H1 (cell line): ENCODE measurements around the gene INPP5A. TPM values are rescaled to one million over a fixed set of nuclear protein-coding genes. Genes with fewer than 3 reads are reported as not detected.

Experiments used
- CHD2 ChIP-seq: IDR thresholded peaks from 2 replicates; pipeline ENCODE4 v1.6.1; 2012; ENCODE audit warnings: low read length, improper control_type of control experiment
- RAD21 ChIP-seq, 2 experiments: IDR thresholded peaks in 1 of 2; conservative IDR thresholded peaks in 1 of 2; 2 replicates each; pipeline ENCODE4 v1.6.1; 2011; ENCODE audit warnings: low read depth in 2 of 2, low read length in 2 of 2, improper control_type of control experiment in 1 of 2, inconsistent platforms in 1 of 2, mild to moderate bottlenecking in 1 of 2, moderate library complexity in 1 of 2
- polyA plus RNA-seq, 7 experiments: library from polyadenylated mRNA; depleted of rRNA in 3 of 7; stranded (reverse) in 5 of 7; unstranded in 2 of 7; fragments of >200 nt in 5 of 7; fragments of 200-250 nt in 2 of 7; gene quantifications; 1 replicate in 5 of 7; 2 replicates in 1 of 7; 4 replicates in 1 of 7; pipeline versions ENCODE4 v1.2.1 to v1.2.3, GENCODE V29; 2011 to 2013; ENCODE audit warnings: missing spikeins in 2 of 7, mixed read lengths in 2 of 7
- total RNA-seq: library from RNA; stranded (reverse); fragmentation: NEBNext Ultra II Directional; extraction: Animal tissue kit (Norgen Biotek cat#: 25700); gene quantifications from 2 replicates; pipeline ENCODE4 v1.2.1, GENCODE V29; 2021
- TF ChIP-seq, protein P1 (sequence below), 3 experiments: IDR thresholded peaks; 1 replicate in 2 of 3; 2 replicates in 1 of 3; pipeline versions ENCODE4 v1.5.1 to v1.6.1; 2011; ENCODE audit warnings: low read length in 3 of 3, mild to moderate bottlenecking in 3 of 3, inconsistent platforms in 2 of 3, low read depth in 1 of 3, moderate library complexity in 1 of 3; ENCODE audit not compliant: insufficient read depth in 1 of 3; ENCODE audit errors: control extremely low read depth in 1 of 3

The INPP5A gene
- total and polyA plus RNA-seq, 2 of the 8 experiments (the other 6 are each of a cell fraction or from before 2014, with no cell fraction given), result 19.7 to 27.5 TPM

GRCh38 chr10:132641966-132642731 is 104.6 kb downstream of the INPP5A start (continued):
- TF ChIP-seq RAD21 (IDR thresholded peaks at IDR 0.05 in 1 of 2, conservative IDR thresholded peaks at IDR 0.05 in 1 of 2; ENCODE audit: low read depth in 2 of 2, low read length in 2 of 2), result no peak
- TF ChIP-seq, protein P1, sequence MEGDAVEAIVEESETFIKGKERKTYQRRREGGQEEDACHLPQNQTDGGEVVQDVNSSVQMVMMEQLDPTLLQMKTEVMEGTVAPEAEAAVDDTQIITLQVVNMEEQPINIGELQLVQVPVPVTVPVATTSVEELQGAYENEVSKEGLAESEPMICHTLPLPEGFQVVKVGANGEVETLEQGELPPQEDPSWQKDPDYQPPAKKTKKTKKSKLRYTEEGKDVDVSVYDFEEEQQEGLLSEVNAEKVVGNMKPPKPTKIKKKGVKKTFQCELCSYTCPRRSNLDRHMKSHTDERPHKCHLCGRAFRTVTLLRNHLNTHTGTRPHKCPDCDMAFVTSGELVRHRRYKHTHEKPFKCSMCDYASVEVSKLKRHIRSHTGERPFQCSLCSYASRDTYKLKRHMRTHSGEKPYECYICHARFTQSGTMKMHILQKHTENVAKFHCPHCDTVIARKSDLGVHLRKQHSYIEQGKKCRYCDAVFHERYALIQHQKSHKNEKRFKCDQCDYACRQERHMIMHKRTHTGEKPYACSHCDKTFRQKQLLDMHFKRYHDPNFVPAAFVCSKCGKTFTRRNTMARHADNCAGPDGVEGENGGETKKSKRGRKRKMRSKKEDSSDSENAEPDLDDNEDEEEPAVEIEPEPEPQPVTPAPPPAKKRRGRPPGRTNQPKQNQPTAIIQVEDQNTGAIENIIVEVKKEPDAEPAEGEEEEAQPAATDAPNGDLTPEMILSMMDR (IDR thresholded peaks at IDR 0.05; ENCODE audit: control extremely low read depth in 1 of 3, insufficient read depth in 1 of 3, low read depth in 1 of 3, low read length in 3 of 3), result no peak
- TF ChIP-seq CHD2, result no peak
